NCI-H2171 treated with DMSO at 0.1 percent for 48 hours (cell line): ENCODE measurements around the gene STING1.
"Not testable (repeated sequence)": the region's sequence is repeated elsewhere in the genome, so short reads cannot be mapped to it uniquely, and the experiment has no call there.

Experiments
- DNase-seq: peaks from one replicate; lab custom pipeline; 2025; lab: John Stamatoyannopoulos, UW

The STING1 gene

GRCh38 chr5:139503036-139503817, 20.7 kb upstream of the STING1 start:
- DNase-seq, result not testable (repeated sequence)

GRCh38 chr5:139501381-139501780, 18.8 kb upstream of the STING1 start:
- DNase-seq, result no peak

DNA sequence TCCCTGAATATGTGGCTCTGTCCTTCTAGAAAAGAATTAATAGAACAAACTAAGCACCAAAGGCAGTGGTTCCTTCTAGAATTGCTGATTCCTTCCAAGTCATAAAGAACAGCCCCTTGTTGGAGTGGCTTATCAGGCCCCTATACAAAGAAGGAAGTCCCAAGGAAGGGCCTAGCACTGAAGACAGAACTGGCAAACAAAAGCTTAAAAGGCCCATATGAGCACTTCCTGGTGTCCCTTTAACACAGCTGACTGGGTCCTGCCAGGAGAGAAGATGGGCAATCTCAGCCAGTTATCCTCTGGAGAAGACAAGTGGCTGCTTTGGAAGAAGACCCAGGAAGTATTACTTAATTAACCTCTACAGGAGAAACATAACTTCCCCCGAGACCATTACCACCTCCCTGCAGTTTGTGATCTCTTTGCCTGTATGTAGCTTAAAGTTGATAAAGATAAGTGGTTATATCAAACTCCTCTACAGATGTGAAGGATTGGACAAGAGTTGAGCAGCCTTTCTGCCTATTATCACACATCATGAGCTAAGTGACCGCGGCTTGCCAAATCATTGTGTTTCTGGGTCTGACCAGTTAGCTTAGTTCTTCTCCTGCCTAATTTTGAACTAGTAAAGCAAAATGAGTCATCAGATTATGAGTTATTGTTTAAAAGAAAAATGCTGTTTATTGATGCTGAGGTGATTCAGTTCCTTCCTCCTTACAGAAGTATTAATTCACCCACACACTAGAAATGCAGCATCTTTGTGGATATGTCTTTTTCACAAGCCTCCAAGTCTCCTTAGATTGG, 13.3 kb upstream of the STING1 start:
- no peak for DNase-seq

DNA sequence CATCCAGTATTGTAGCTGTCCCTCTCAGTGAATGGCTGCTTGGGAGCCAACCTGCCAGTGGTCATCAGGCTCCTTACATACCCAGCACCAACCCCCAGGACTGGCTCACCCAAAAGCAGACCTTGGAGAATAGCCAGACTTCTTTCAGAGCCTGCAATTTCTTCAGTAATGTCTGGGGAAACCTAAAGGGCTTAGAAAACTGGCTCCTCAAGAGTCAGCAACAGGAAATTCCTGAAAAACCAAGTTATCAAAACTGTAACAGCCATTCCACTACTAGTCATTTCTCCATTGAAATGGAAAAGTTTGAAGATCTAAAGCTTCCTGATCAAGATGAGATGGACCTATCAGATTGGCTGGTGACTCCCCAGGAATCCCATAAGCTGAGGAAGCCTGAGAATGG, 12.3 kb upstream of the STING1 start:
- no peak for DNase-seq

- DNase-seq, result no peak
Observed at GRCh38 chr5:139494256-139494655, 11.7 kb upstream of the STING1 start.

- DNase-seq, result no peak
Observed at GRCh38 chr5:139492700-139493192, 10.2 kb upstream of the STING1 start.

- no peak for DNase-seq
Observed at GRCh38 chr5:139488260-139488659, 5.7 kb upstream of the STING1 start.

- DNase-seq, result no peak
Observed at GRCh38 chr5:139486201-139486600, 3.6 kb upstream of the STING1 start.

DNA sequence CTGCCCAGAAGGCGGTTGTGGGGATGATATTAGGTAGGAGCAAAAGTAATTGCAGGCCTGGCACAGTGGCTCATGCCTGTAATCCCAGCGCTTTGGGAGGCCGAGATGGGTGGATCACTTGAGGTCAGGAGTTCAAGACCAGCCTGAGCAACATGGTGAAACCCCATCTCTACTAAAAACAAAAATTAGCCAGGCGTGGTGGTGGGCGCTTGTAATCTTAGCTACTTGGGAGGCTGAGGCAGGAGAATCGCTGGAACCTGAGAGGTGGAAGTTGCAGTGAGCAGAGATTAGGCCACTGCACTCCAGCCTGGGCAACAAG, 291 bp upstream of the STING1 start:
- DNase-seq, result not testable (repeated sequence)

DNA sequence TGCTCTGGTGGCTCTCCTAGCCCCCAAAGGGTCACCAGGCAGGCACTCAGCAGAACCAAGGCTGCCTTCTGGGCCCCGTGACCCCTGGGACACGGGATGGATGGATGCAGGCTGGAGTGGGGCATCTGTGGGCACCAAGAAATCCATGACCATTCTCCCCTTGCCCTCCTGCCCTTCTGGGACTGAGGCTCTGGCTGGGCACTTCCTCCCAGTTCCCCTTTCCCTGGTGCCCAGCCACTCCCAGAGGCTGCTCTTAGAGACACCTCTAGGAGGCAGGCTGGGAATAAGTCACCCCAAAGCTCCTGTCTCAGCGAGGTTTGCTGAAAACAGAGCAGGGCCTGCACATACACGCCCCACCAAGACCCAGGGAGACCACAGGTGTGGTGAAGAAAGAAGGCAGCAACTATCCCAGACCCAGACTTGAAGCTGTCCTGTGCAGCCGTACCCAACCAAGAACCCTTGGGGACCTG, 943 bp downstream of the STING1 start:
- DNase-seq, result no peak

- no peak for DNase-seq
Observed at GRCh38 chr5:139481122-139481533, 1.4 kb downstream of the STING1 start.

DNA sequence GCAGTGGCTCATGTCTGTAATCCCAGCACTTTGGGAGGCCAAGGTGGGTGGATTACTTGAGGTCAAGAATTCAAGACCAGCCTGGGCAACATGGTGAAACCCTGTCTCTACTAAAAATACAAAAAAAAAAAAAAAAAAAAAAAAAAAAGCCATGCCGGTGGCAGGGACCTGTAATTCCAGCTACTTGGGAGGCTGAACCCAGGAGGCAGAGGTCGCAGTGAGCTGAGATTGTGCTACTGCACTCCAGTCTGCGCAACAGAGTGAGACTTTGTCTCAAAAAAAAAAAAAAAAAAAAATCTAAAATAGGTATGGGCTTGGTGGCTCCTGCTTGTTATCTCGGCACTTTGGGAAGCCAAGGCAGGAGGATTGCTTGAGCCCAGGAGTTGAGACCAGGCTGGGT, 2.8 kb downstream of the STING1 start:
- not testable (repeated sequence) for DNase-seq

GRCh38 chr5:139478657-139479423, 3.7 kb downstream of the STING1 start:
- not testable (repeated sequence) for DNase-seq

DNA sequence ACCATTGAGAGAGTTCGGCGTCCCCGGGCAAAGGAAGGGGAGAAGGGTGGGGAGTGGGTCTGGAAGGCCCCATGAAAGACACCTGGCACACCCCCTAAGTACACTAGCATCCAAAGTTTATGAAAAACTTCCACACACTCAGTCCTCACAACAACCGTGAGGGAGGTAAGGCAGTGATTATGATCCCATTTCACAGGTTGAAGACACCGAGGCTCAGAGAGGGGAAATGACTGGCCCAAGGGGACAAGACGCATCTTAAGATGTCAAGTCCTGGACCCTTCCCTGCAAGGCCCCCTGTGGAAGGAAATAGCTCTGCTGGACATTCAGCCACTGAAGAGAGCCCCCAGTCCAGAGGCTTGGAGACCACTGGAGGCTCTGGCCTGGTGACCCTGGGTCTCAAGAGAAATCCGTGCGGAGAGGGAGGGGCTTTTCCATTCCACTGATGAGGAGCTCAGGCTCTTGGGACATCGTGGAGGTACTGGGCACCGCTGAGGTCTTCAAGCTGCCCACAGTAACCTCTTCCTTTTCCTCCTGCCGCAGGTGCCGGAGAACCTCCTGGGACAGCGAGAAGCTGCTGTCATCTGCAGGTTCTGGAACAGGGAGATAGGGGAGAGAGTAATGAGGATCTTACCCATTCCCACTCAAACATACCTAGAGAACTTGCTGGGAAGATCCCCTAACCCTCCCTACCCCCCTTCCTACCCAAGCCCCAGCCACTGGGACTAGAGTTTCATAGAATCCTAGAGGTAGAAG, 6.5 kb downstream of the STING1 start:
- no peak for DNase-seq

DNA sequence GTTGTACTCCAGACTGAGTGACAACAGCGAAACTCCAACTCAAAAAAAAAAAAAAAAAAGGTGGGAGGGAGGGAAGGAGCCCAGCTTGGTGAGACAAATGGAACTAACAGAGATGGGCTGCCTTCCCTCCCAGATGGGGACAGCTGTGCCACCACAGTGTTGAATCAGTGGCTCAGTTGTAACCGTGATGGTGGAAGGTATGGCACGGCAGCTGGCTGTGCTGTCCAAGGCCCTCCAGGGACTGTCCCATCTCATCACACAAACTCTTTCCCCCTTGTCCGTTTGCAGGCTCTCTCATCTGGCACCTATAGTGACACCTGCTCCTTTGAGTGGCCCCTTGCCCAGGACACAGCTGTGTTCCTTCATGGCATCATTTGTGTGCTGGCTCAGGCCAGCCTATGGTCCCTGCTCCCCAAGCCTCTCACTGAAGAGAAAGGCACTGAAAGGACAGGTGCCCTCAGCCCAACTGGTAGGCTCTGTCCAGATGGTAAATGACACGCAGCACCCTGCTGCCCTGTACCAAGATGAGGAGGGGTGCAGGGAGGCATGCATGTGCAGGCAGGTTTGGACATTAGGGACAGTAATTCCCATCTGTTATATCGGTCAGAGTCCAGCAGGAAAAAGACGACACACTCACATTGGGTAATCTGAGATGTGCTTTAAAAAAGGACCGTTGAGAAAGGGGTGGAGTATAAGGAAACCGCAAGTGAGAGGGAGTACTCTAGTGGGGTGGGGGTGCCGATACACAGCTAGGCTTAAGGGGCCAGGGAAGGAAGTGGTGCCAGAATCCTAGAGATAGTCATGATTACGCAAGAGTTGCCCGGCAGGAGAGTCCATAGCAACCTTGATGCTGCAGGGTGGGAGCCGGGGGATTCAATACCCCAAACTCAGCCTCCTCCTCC, 7.4 kb downstream of the STING1 start:
- peak; percentile 57 for DNase-seq

DNA sequence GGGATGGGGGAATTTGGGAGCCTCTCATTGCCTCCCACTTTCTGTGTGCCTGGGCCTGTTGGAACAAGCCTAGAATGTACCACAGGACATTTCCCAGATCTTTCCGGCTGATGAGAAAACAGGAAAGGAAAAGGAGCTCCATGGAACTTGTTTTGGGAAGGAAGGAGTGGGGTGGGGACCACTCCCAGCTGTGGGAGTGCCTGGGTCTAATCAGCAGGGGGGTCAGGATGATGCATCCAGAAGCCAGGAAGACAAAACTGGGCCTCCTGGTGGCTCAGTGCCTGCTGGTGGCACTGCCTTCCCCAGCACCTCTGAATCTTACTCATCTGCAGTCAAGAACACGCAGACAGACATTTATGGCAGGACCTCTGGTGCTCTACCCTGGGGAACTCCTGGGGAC, 9.0 kb downstream of the STING1 start:
- DNase-seq, result no peak

DNA sequence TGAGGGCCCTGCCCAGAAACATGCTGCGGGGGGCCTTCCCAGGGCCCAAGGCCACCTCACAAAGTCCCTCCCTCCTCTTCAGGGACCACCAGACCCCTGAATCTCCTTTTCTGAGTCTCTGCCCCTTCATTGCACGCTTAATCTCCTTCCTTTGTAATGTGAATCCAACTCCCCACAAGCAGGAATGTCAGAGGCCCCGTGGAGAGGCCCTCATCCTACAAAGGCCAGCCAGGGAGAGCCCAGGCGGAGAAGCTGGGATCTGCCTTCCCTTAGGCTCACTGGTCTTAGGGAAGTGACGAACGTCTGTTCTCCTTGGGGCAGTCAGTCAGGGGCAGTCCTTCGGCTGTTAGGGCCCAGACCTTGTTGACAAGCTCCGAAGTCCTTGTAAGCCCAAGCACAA, 9.5 kb downstream of the STING1 start:
- no peak for DNase-seq

DNA sequence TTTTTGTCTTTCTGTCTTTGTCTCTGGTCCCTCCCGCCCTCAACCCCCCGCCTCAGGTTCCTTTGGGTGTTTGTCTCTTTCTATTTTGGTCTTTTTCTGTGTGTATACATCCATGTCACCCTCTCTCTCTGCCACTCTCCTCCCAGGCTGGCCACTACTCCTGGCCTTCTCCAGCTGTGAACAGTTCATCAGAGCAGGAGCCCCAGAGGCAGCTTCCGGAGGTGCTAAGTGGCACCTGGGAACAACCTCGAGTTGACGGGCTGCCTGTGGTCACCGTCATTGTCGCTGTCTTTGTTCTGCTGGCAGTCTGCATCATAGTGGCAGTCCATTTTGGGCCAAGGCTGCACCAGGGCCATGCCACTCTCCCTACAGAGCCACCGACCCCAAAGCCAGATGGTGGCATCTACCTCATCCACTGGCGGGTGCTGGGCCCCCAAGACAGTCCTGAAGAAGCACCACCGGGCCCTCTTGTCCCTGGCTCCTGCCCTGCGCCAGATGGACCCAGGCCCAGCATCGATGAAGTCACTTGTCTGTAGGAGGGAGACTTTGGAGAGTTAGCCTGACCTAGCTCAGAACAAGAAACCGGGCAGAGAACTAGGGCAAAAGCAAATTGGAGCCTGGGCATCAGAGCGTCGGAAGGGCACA, 10.1 kb downstream of the STING1 start:
- no peak for DNase-seq

GRCh38 chr5:139470821-139471300, 11.7 kb downstream of the STING1 start, which contains the start of gene SMIM33:
Gene SMIM33 (plus strand): TSS chr5:139471004. CDS start chr5:139471122, 118 bp downstream.
- no peak for DNase-seq

DNA sequence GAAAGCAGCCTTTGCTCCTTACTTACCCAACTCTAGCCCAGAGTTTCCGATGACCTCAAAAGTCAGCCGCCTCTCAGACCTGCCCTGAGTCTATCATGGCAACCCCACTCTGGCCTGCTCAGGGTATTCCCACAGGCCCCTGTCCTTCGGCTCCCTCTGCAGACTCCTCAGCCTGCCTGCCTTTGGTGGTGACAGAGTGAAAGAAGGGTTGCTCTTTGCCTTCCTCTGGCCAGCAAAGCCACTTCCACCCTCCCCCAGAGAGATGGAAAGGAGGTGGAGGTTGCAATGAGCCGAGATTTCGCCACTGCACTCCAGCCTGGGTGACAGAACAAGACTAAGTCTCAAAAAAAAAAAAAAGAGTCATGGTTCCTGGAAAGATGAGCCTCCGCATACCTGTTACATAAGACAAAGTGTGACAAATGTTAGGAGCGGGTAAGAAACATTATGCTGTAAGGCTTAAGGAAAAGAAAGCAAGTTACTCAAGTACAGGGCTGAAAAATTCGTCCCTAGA, 14.1 kb downstream of the STING1 start:
- DNase-seq, result no peak
